Smooth muscle cell (in vitro differentiated cells): ENCODE data around the gene KRTAP10-12. TPM values are rescaled to one million over a fixed set of nuclear protein-coding genes. Genes with fewer than 3 reads are reported as not detected.
A peak's percentile ranks its signal among the peaks of the same experiment; 100 is the strongest.
"Not testable (repeated sequence)": the region's sequence is repeated elsewhere in the genome, so short reads cannot be mapped to it uniquely, and the experiment has no call there.

Experiments used
- DNase-seq: peaks from one replicate; lab custom pipeline; 2025; ENCODE audit not compliant: unreplicated experiment; lab: John Stamatoyannopoulos, UW
- H2AFZ ChIP-seq: fragments of 200-600 bp; sonication (generic); 2 replicates; pipeline ENCODE4 v1.6.0; 2016; ENCODE audit warnings: antibody characterized with exemption, low read depth, mild to moderate bottlenecking
- H3F3A ChIP-seq: fragments of 200-600 bp; sonication (generic); 2 replicates; pipeline ENCODE4 v1.6.0; 2017; ENCODE audit warnings: antibody characterized with exemption, low read depth
- H3K27ac ChIP-seq: fragments of 200-600 bp; sonication (generic); 2 replicates; pipeline ENCODE4 v1.5.1; 2016; ENCODE audit warnings: low read depth, mild to moderate bottlenecking
- H3K27me3 ChIP-seq: fragments of 200-600 bp; sonication (generic); 2 replicates; pipeline ENCODE4 v1.6.1; 2016; ENCODE audit warnings: low read depth, mild to moderate bottlenecking
- H3K36me3 ChIP-seq: fragments of 200-600 bp; sonication (generic); 2 replicates; pipeline ENCODE4 v1.5.1; 2016; ENCODE audit warnings: low read depth
- H3K4me1 ChIP-seq: fragments of 200-600 bp; sonication (generic); 2 replicates; pipeline ENCODE4 v1.5.1; 2016; ENCODE audit warnings: low read depth
- H3K4me2 ChIP-seq: fragments of 200-600 bp; sonication (generic); 2 replicates; pipeline ENCODE4 v1.6.0; 2016; ENCODE audit warnings: mild to moderate bottlenecking
- H3K4me3 ChIP-seq: fragments of 200-600 bp; sonication (generic); 2 replicates; pipeline ENCODE4 v1.5.1; 2016; ENCODE audit warnings: mild to moderate bottlenecking
- H3K79me2 ChIP-seq: fragments of 200-600 bp; sonication (generic); 2 replicates; pipeline ENCODE4 v1.6.0; 2016; ENCODE audit warnings: low read depth, mild to moderate bottlenecking
- H3K9ac ChIP-seq: fragments of 200-600 bp; sonication (generic); 2 replicates; pipeline ENCODE4 v1.6.0; 2016; ENCODE audit warnings: low read depth
- H3K9me3 ChIP-seq: fragments of 200-600 bp; sonication (generic); replicated peaks from 2 replicates; pipeline ENCODE4 v1.5.1; 2016; ENCODE audit warnings: low read depth
- H4K20me1 ChIP-seq: fragments of 200-600 bp; sonication (generic); 2 replicates; pipeline ENCODE4 v1.6.0; 2016; ENCODE audit warnings: low read depth
- CTCF ChIP-seq: fragments of 200-600 bp; sonication (generic); IDR thresholded peaks from 2 replicates; pipeline ENCODE4 v1.5.1; 2017; ENCODE audit warnings: borderline replicate concordance, mild to moderate bottlenecking, antibody characterized with exemption; ENCODE audit not compliant: insufficient read depth, poor library complexity, severe bottlenecking
- WGBS: methylation state at CpG from one replicate; pipeline ENCODE4 v1.1.7; 2016; ENCODE audit warnings: low lambda C conversion rate; 5-methylcytosine and 5-hydroxymethylcytosine counted together
- polyA plus RNA-seq: library from polyadenylated mRNA; unstranded; fragments of >200 nt; fragmentation: Nextera tagmentation; extraction: Ambion mirVana; gene quantifications from 2 replicates; pipeline ENCODE4 v1.2.1, GENCODE V29; 2016
- total RNA-seq: library from RNA; depleted of rRNA; stranded (reverse); fragments of >200 nt; gene quantifications from 2 replicates; pipeline ENCODE4 v1.2.3, GENCODE V29; 2014

KRTAP10-12 gene
- total RNA-seq (not detected in 2 replicates), polyA plus RNA-seq (not detected in 2 replicates)

GRCh38 chr21:44697172-44697810 is at the start of gene KRTAP10-12:
Gene KRTAP10-12 (plus strand): TSS chr21:44697172. CDS start chr21:44697202, 30 bp downstream.
- Histone ChIP-seq H3K4me2 (peak within 1 kb of the TSS; percentile 34), H3K4me1 (peaks cover 14% of the 10 kb centered on the region), H3K27ac (peak within 1 kb of the TSS; percentile 35)
- not testable (repeated sequence) for H3F3A ChIP-seq, DNase-seq, H2AFZ ChIP-seq, H4K20me1 ChIP-seq, H3K36me3 ChIP-seq, H3K4me3 ChIP-seq, H3K9ac ChIP-seq, H3K79me2 ChIP-seq, H3K9me3 ChIP-seq, H3K27me3 ChIP-seq
- WGBS = 62% methylated on average over 17 of the region's 21 CpGs

- H3K9ac ChIP-seq = no peak overlapping the region
- no peaks in the 10 kb centered on the region for H3K4me1 ChIP-seq
- H3K4me2 ChIP-seq = no peak overlapping the region
- H3K27ac ChIP-seq = no peak overlapping the region
- no peaks in the 10 kb centered on the region for H3K27me3 ChIP-seq
- H2AFZ ChIP-seq = no peak overlapping the region
- 69% methylated on average over 8 of the region's 8 CpGs for WGBS
- TF ChIP-seq CTCF = no peak
- H3K36me3 ChIP-seq = no peaks in the 10 kb centered on the region
- H3K4me3 ChIP-seq = no peak overlapping the region
- DNase-seq = no peak
- H3K9me3 ChIP-seq = no peaks in the 10 kb centered on the region
- H3F3A ChIP-seq = no peaks in the 10 kb centered on the region
- no peaks in the 10 kb centered on the region for H3K79me2 ChIP-seq
- no peaks in the 10 kb centered on the region for H4K20me1 ChIP-seq
These were observed 49.8 kb upstream of the KRTAP10-12 start for GRCh38 chr21:44647222-44647552.

- no peak for DNase-seq
- H2AFZ ChIP-seq = no peak overlapping the region
These were observed 48.2 kb upstream of the KRTAP10-12 start for GRCh38 chr21:44648557-44649311.

More at GRCh38 chr21:44648557-44649311, 48.2 kb upstream of the KRTAP10-12 start:
- no peaks in the 10 kb centered on the region for H4K20me1 ChIP-seq
- H3K4me2 ChIP-seq = no peak overlapping the region
- no peak for TF ChIP-seq CTCF
- no peaks in the 10 kb centered on the region for H3F3A ChIP-seq
- no peaks in the 10 kb centered on the region for H3K27me3 ChIP-seq
- H3K79me2 ChIP-seq = no peaks in the 10 kb centered on the region
- no peaks in the 10 kb centered on the region for H3K9me3 ChIP-seq
- no peaks in the 10 kb centered on the region for H3K4me1 ChIP-seq
- no peak overlapping the region for H3K27ac ChIP-seq
- no peaks in the 10 kb centered on the region for H3K36me3 ChIP-seq
- WGBS = 84% methylated on average over 33 of the region's 33 CpGs
- no peak overlapping the region for H3K4me3 ChIP-seq
- no peak overlapping the region for H3K9ac ChIP-seq
